Caco-2 (cell line): ENCODE measurements around the gene SMG7. TPM values are rescaled to one million over a fixed set of nuclear protein-coding genes. Genes with fewer than 3 reads are reported as not detected.

ENCODE experiments used
- BruUV-seq: library from RNA; stranded (reverse); fragments of 400-500 nt; replicated peaks from 2 replicates; lab custom pipeline; 2021; lab: Mats Ljungman, UMichigan
- CTCF ChIA-PET: fragments of 300-600 bp; sonication (Branson Sonifier 250); formaldehyde crosslinking; loops from one replicate; lab custom pipeline; 2022; ENCODE audit warnings: antibody characterized with exemption; lab: Charles Lee
- POLR2A ChIA-PET: fragments of 300-600 bp; sonication (Branson Sonifier 250); formaldehyde crosslinking; loops from one replicate; lab custom pipeline; 2022; ENCODE audit warnings: antibody characterized with exemption; lab: Charles Lee
- DNase-seq, 2 experiments: peaks; one replicate each; pipeline versions ENCODE4 v3.0.0 to v3.0.0-alpha.2; 2020 to 2022
- H3K27me3 ChIP-seq: replicated peaks from 2 replicates; pipeline ENCODE4 v1.6.0; 2011; ENCODE audit warnings: low read length; ENCODE audit not compliant: control insufficient read depth, insufficient read depth
- H3K36me3 ChIP-seq: 2 replicates; pipeline ENCODE4 v1.5.1; 2011; ENCODE audit warnings: low read length; ENCODE audit not compliant: control insufficient read depth, insufficient read depth
- H3K4me1 ChIP-seq: fragments of 250-450 bp; sonication (Bioruptor Pico); 2 replicates; pipeline ENCODE4 v1.5.1; 2020; ENCODE audit warnings: mild to moderate bottlenecking
- H3K4me3 ChIP-seq: 2 replicates; pipeline ENCODE4 v1.5.1; 2011; ENCODE audit warnings: low read depth, mild to moderate bottlenecking, control low read depth, low read length
- H3K9me3 ChIP-seq: fragments of 250-450 bp; sonication (Bioruptor Pico); 2 replicates; pipeline ENCODE4 v1.5.1; 2020; ENCODE audit warnings: mild to moderate bottlenecking, moderate library complexity
- H3K27ac Mint-ChIP-seq: one replicate; pipeline ENCODE4 v1.8.0; 2022; ENCODE audit warnings: mixed read lengths; ENCODE audit not compliant: unreplicated experiment
- H3K27me3 Mint-ChIP-seq: one replicate; pipeline ENCODE4 v1.8.0; 2022; ENCODE audit warnings: mixed read lengths; ENCODE audit not compliant: insufficient read depth, unreplicated experiment
- H3K36me3 Mint-ChIP-seq: one replicate; pipeline ENCODE4 v1.8.0; 2022; ENCODE audit warnings: mild to moderate bottlenecking, mixed read lengths; ENCODE audit not compliant: insufficient read depth, unreplicated experiment
- H3K4me1 Mint-ChIP-seq: one replicate; pipeline ENCODE4 v1.8.0; 2022; ENCODE audit warnings: low read depth, mixed read lengths; ENCODE audit not compliant: unreplicated experiment
- H3K4me3 Mint-ChIP-seq: one replicate; pipeline ENCODE4 v1.8.0; 2022; ENCODE audit warnings: mild to moderate bottlenecking, moderate library complexity, mixed read lengths; ENCODE audit not compliant: unreplicated experiment
- H3K9me3 Mint-ChIP-seq: one replicate; pipeline ENCODE4 v1.8.0; 2022; ENCODE audit warnings: mixed read lengths; ENCODE audit not compliant: unreplicated experiment
- intact Hi-C: fragments of 100-400 bp; cut with micrococcal nuclease; formaldehyde crosslinking; loops from one replicate; pipeline ENCODE4 v1.10.0; 2022; ENCODE audit not compliant: unreplicated experiment
- total RNA-seq: library from RNA; stranded (reverse); gene quantifications from 2 replicates; pipeline ENCODE4 v1.2.3, GENCODE V29; 2022
- TF ChIP-seq, protein P1 (sequence below), 2 experiments: fragments of 200-600 bp in 1 of 2; IDR thresholded peaks; 1 replicate in 1 of 2; 2 replicates in 1 of 2; pipeline versions ENCODE4 v1.5.1 to v1.8.0; 2011 to 2022; ENCODE audit warnings: antibody characterized with exemption in 1 of 2, control low read depth in 1 of 2, inconsistent platforms in 1 of 2, low read depth in 1 of 2, low read length in 1 of 2, mild to moderate bottlenecking in 1 of 2, moderate library complexity in 1 of 2; ENCODE audit not compliant: insufficient read depth in 1 of 2, severe bottlenecking in 1 of 2, unreplicated experiment in 1 of 2

The SMG7 gene
- total RNA-seq, 1 experiment from 2014 or later = 57.8 TPM

GRCh38 chr1:183582021-183582713, 109.9 kb downstream of the SMG7 start:
- Histone ChIP-seq H3K9me3 (no peaks in the 10 kb centered on the region), H3K36me3 (no peaks in the 10 kb centered on the region), H3K4me1 (peaks cover 9% of the 10 kb centered on the region), H3K27me3 (no peaks in the 10 kb centered on the region), H3K4me3 (no peak overlapping the region)
- Mint-ChIP-seq H3K4me3 (no peak overlapping the region), H3K27ac (no peak overlapping the region), H3K36me3 (no peaks in the 10 kb centered on the region), H3K9me3 (no peaks in the 10 kb centered on the region), H3K4me1 (peaks cover 17% of the 10 kb centered on the region), H3K27me3 (no peaks in the 10 kb centered on the region)
- DNase-seq = no peak
- TF ChIP-seq, protein P1, sequence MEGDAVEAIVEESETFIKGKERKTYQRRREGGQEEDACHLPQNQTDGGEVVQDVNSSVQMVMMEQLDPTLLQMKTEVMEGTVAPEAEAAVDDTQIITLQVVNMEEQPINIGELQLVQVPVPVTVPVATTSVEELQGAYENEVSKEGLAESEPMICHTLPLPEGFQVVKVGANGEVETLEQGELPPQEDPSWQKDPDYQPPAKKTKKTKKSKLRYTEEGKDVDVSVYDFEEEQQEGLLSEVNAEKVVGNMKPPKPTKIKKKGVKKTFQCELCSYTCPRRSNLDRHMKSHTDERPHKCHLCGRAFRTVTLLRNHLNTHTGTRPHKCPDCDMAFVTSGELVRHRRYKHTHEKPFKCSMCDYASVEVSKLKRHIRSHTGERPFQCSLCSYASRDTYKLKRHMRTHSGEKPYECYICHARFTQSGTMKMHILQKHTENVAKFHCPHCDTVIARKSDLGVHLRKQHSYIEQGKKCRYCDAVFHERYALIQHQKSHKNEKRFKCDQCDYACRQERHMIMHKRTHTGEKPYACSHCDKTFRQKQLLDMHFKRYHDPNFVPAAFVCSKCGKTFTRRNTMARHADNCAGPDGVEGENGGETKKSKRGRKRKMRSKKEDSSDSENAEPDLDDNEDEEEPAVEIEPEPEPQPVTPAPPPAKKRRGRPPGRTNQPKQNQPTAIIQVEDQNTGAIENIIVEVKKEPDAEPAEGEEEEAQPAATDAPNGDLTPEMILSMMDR (IDR thresholded peaks at IDR 0.05; ENCODE audit: insufficient read depth in 1 of 2, low read depth in 1 of 2, low read length in 1 of 2, severe bottlenecking in 1 of 2, unreplicated experiment in 1 of 2) = no peak
- intact Hi-C loops = no loop called here
- POLR2A ChIA-PET = interaction anchor here (0.7 kb wide), 1 partner anchor 13 kb away, joined by 4 read pairs; no protein-coding TSS in a partner anchor
- no TSS peak for BruUV-seq
- CTCF ChIA-PET = no interaction called here

- Mint-ChIP-seq H3K4me1 (peaks cover 17% of the 10 kb centered on the region), H3K27ac (no peak overlapping the region), H3K27me3 (no peaks in the 10 kb centered on the region), H3K36me3 (no peaks in the 10 kb centered on the region), H3K9me3 (no peaks in the 10 kb centered on the region), H3K4me3 (no peak overlapping the region)
- TF ChIP-seq, protein P1 (IDR thresholded peaks at IDR 0.05; ENCODE audit: insufficient read depth in 1 of 2, low read depth in 1 of 2, low read length in 1 of 2, severe bottlenecking in 1 of 2, unreplicated experiment in 1 of 2) = no peak
- BruUV-seq = no TSS peak
- intact Hi-C loops = no loop called here
- no peaks in the 10 kb centered on the region for H3K9me3 ChIP-seq
- ChIA-PET POLR2A (no interaction called here), CTCF (interaction anchor here (0.6 kb wide), 1 partner anchor 247 kb away, joined by 3 read pairs; no protein-coding TSS in a partner anchor)
- no peak for DNase-seq
- H3K4me1 ChIP-seq = peaks cover 8% of the 10 kb centered on the region
- H3K36me3 ChIP-seq = no peaks in the 10 kb centered on the region
- H3K27me3 ChIP-seq = no peaks in the 10 kb centered on the region
- H3K4me3 ChIP-seq = no peak overlapping the region
These were observed 111.2 kb downstream of the SMG7 start for GRCh38 chr1:183583466-183583865.

DNA sequence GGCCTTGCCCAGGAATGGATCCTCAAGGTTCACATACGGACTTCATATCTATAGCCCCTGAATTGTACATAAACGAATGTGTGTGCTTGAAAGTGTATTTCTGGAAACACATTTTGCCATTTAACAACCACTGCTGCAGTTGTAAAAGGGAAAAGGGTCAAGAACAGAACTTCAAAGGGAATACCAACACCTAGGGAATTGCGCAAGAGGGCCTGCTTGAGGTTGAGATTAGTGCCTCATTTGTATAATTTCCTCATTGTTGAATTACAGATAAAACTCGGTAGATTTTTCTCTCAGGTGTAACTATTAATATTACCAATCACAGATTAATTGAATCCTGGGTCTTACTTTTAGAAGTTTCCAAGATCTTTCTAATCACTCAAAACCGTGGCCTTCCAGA, 111.8 kb downstream of the SMG7 start:
- Mint-ChIP-seq H3K9me3 (no peaks in the 10 kb centered on the region), H3K27me3 (no peaks in the 10 kb centered on the region), H3K4me1 (peaks cover 17% of the 10 kb centered on the region), H3K27ac (no peak overlapping the region), H3K4me3 (no peak overlapping the region), H3K36me3 (no peaks in the 10 kb centered on the region)
- TF ChIP-seq, protein P1 (IDR thresholded peaks at IDR 0.05; ENCODE audit: insufficient read depth in 1 of 2, low read depth in 1 of 2, low read length in 1 of 2, severe bottlenecking in 1 of 2, unreplicated experiment in 1 of 2) = no peak
- H3K9me3 ChIP-seq = no peaks in the 10 kb centered on the region
- H3K4me1 ChIP-seq = peaks cover 1% of the 10 kb centered on the region
- BruUV-seq = no TSS peak
- no peaks in the 10 kb centered on the region for H3K27me3 ChIP-seq
- no peak overlapping the region for H3K4me3 ChIP-seq
- no peak for DNase-seq
- ChIA-PET POLR2A (no interaction called here), CTCF (no interaction called here)
- no peaks in the 10 kb centered on the region for H3K36me3 ChIP-seq
- intact Hi-C loops = no loop called here
